ENCODE measurements around the gene RASSF8.

Gene RASSF8, protein sequence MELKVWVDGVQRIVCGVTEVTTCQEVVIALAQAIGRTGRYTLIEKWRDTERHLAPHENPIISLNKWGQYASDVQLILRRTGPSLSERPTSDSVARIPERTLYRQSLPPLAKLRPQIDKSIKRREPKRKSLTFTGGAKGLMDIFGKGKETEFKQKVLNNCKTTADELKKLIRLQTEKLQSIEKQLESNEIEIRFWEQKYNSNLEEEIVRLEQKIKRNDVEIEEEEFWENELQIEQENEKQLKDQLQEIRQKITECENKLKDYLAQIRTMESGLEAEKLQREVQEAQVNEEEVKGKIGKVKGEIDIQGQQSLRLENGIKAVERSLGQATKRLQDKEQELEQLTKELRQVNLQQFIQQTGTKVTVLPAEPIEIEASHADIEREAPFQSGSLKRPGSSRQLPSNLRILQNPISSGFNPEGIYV

DNA sequence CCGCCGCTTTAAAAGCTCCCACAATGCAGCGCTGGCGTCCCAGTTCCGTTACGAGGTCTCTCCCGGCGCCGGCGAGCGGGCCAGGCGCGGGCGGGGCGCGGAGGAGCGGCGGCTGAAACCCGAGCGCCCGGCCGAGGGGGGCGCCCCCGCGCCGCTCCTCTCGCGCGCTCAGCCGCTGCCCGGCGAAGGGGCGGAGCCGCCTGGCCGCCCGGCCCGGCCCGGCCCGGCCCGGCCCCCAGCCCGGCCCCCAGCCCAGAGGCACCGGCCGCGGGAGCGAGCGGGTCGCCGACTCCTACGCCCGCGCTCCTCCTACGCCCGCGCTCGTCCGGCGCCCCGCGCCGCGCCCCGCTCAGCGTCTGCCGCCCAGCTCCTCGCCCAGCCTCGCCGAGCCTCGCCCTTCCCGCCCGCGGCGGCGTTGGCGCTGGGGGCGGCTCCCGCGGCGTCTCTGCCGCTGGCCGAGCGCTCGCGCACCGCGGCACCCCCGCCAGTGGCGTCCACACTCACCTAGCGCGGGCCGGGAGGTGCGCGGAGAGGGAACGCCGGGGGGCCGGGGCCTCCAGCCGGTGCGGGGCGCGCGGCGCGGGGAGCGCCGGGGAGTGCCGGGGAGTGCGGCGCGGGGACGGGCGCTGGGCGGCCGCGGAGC, at the start of gene RASSF8:
Gene RASSF8 (plus strand): TSS at position 255 of the 643 bp plus-strand sequence. CDS start 96,662 bp downstream, outside the sequence.
- DNase-seq = peak; percentile 83

DNA sequence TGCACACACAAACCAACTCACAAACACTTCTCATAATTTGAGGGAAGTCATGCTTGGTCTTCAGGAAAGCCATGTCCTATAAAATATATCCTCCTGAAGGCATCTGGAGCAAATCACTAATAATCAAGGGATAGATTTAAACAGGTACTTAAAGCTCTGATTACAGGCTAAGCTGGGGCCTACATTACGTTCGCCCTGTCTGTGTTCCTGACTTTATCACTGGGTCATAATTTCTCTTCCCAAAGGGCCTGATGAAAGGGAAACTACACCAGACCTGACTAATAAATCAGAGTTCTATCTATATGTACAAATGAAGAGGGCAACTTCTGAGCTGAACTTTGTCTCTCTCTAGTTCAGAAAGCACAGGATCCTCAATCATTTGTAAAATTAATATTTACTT, 43.9 kb upstream of the RASSF8 start:
- DNase-seq = no peak

DNA sequence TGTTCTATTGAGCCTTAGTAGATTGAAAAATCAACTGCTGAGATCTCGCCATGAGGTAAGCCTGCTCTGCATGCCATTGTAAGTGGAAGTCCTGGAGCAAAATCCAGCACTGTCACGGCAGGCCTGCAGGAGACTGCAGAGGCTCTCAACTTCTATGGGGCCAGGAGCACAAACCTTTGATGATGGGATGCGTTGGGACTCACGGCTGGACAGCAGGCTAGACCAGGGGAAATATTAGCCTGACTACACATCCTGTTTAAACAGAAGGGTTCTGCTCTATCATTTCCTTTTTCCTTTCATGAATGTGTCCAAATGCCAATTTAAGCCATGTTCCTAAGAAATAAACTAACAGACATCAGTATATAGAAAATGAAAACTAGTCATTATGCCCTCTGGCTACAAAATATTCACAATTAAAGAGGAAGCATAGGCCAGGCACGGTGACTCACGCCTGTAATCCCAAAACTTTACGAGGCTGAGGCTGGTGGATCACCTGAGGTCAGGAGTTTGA, 33.9 kb upstream of the RASSF8 start:
- no peak for DNase-seq

DNA sequence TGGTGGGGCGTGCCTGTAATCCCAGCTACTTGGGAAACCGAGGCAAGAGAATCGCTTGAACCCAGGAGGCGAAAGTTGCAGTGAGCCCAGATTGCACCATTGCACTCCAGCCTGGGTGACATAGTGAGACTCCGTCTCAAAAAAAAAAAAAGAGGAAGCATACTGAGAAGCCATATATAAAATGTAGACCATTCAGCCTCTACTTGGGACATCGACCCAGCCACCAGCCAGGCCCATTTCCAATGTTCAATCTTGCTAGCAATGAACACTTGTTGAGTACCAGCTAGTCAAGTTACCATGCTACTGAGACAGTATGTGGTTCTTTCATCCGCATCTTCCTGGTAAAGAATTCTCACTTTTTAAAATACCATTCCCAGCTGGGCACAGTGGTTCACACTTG, 33.4 kb upstream of the RASSF8 start:
- no peak for DNase-seq

DNA sequence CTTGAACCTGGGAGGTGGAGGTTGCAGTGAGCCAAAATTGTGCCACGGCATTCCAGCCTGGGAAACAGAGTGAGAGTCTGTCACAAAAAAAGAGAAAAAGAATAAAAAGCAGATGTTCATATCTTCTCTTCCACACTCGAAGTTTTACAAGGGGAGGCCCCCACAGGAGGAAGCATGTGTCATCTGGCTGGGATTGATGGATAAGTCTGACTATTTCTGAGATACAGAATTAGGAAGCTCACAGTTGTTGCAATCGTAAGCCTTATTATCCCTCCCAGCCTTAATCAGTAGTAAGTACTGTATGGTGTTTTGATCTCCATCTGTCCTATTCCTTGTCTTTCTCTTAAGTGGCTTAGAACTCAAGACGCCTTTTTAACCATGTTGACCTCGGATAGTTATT, 31.9 kb upstream of the RASSF8 start:
- DNase-seq = peak; percentile 18

DNA sequence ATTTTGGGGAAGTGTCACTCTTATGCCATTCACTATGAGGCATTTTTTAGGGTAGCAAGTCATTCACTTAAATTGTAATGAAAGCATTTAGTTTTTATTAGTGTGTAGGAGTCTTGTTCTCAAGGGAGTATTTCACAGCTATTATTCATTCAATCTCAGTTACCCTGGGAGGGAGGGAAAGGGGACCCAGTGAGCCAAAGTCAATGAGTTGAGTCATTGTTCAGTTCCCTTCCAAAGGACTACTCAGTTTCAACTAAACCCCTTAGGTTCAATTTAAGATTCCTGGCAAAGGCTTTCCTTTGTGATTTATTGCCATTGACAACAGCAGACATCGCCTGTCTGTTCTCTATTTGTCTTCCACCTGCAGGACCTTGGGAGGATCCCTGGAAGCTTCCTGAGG, 29.3 kb upstream of the RASSF8 start:
- peak; percentile 60 for DNase-seq

DNA sequence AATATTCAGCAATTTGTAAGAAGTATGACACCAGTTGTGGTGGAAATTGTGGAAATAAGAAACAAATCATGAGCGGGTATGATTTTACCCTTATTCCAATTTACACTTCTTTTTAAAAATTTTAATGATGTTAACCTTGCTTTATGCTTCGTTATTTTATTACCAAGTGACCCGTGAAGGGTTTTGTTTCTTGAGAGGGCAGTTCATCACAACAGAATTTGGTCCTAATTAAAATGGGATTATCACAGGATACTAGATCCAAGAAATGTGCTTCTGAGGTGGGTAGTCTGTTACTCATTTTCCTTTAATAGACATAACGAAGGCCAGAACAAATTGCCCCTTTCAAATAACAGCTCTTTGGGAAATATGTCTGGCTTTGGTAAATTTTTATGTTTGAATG, 25.5 kb upstream of the RASSF8 start:
- no peak for DNase-seq

DNA sequence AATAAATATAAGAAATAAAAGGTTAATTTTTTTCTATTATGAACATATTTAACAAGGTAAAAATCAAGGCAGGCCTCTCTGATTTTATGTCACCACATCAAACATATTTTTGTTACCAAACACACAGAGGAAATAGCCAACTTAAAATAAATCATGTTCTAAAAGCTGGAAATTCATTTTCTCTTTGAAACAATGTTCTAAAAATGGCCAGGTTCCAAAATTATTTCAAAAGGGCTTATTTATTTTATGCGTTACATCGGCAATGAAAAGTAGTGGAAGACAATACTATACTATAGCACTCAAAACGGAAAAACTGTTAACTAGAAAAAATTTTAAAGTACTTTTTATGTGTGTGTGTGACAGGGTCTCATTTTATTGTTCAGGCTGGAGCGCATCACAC, 24.0 kb upstream of the RASSF8 start:
- DNase-seq = no peak

DNA sequence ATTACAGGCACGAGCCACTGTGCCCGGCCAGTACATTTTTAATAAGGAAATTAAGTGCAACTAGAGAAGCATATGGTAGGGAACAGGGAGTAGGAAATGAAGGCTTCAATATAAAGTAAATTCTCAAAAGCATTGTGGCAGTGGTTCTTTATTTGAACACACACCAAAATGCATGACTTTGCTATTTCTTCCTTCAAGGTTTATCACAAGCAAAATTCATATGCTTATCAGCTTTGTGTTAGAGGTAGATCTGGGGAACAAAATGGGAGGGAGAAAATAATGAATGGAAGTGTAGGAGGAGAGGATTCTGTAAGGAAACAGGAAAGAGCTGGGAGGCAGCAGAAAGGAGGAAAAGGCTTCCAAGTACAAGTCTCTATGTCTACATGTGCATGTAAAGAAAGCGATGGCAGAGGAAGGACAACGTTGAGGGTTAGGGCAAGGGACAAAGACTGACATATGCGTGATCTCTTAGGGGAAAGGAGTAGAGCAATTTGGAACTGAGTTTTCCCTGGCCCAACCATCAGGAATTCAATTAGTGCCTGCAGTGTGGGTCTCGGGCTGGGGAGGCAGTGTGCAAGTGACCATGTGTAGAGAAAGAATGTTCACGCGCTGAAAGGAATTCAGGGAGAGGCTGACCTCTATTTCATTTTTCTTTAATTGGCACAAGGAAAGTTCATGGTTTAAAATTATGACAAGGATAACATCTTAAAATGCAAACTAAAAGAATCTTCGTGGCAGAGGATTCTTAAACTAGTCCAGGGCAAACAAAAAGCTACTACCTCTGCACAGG, 22.9 kb upstream of the RASSF8 start:
- DNase-seq = no peak

DNA sequence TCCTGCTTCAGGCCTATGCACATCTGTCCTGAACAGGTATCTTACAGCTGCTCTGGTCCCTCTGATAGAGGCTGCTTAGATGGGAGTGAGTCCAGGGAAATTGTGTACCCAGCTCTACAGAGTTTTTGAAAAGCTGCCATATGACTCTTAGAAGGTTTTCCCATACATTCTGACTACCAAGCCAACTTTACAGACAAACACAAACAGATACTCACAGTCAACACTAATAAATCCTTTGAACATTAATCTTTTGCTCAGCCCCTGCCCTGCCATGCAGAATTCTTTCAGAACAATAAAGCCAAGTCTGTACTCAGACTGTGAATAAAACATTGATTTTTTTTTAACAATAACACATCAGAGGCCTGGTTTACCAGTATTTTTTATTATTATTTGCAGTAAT, 21.4 kb upstream of the RASSF8 start:
- DNase-seq = no peak

DNA sequence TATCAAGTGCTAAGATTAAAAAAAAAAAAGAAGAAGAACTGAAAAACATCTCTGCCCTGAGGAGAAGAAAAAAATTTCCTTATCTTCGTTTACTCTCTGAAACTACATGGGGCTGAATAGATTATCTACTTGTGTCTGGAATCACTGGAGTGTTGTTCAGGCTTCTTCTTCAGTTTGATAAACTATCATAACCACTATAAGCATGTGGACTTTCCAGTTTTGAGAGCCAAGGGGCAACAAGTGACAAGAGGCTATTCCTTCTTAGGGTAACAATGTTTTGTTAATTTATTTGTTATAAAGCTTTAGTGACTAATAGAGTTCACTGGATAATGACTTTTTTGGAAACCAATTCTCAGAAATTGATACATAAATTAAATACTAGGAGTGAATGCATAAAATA, 19.9 kb upstream of the RASSF8 start:
- DNase-seq = no peak

DNA sequence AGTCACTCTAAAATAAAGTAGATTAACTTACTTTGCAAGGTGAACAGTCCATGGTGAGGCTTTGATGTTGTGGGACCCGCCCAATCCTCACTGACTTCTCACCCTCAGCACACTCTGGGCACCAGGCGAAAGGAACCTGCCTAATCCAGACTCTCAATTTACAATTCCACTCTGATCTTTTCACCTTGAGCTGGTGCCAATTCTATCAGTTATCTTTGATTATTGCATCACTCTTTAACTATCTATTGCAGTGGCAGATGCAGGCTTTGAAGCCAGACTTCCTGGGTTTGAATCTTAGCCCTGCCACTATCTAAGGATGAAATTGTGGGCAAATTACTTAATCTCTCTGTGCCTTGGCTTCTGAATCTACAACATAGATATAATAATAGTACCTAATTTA, 18.9 kb upstream of the RASSF8 start:
- DNase-seq = no peak

DNA sequence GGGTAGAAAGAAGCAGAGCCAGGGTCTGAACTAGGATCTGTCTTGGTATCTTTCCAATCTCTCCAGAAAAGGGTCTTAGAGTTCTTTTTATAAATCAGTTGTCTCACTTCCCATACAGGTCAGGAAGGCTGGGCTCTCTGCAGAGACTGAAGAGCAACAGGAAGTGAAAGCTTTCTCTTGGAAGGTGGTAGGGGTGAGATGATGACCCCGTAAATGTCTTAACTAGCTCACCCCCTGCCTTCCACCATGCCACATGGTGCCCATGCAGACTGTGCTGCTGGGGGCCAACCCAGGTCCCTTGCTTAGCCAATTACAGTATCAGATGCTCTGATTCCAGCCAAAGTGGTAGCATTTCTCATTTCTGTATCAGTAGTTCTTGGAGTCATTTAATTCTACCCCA, 17.6 kb upstream of the RASSF8 start:
- DNase-seq = no peak

DNA sequence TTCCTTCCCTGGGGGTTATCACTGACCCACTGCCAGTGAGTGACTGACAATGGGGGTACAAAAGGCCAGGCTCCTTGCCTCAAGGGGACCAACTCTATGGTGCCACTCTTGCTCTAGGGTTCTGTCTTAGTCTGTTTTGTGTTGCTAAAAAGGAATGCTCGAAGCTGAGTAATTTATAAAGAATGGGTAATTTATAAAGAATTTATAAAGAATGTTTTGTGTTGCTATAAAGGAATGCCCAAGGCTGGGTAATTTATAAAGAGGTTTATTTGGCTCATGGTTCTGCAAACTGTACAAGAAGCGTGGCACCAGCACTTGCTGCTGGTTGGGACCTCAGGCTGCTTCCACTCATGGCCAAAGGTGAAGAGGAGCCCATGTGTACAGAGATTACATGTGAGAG, 15.8 kb upstream of the RASSF8 start:
- DNase-seq = peak; percentile 25

DNA sequence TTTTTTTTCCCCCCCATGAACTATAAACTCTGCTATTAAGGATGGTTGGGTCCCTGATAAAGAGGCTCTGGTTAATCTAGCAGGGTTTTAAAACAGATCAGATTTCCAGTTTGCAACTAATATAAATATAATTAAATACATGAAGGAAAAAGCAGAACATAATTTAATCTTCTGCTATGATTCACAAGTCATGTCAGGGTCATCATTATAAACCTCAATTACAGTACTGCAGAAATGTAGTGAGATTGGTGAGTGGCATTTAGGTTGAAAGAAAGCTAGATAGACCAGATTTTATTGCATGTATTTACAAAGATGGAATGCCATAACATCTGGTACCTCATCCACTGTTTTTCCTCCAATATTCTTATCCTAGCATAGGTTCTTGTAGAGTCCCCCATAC, 14.5 kb upstream of the RASSF8 start:
- DNase-seq = no peak

DNA sequence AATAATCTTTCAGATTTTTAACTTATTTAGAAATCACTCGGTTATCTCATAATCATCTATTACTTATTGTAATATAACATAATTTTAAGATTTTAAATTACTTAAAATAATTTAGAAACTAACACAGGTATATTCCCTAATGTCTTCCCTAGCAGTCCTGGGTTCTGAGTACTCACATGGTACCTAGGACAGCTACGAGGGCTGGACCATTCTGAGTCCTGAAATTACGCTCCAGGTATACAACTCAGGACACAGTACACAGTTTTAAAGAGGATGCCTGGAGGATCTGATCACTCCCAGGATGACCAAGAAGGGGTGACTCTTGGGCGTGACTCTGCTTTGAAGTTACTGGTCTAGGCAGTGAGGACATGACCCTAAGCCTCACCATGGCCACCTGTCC, 9.1 kb upstream of the RASSF8 start:
- no peak for DNase-seq

DNA sequence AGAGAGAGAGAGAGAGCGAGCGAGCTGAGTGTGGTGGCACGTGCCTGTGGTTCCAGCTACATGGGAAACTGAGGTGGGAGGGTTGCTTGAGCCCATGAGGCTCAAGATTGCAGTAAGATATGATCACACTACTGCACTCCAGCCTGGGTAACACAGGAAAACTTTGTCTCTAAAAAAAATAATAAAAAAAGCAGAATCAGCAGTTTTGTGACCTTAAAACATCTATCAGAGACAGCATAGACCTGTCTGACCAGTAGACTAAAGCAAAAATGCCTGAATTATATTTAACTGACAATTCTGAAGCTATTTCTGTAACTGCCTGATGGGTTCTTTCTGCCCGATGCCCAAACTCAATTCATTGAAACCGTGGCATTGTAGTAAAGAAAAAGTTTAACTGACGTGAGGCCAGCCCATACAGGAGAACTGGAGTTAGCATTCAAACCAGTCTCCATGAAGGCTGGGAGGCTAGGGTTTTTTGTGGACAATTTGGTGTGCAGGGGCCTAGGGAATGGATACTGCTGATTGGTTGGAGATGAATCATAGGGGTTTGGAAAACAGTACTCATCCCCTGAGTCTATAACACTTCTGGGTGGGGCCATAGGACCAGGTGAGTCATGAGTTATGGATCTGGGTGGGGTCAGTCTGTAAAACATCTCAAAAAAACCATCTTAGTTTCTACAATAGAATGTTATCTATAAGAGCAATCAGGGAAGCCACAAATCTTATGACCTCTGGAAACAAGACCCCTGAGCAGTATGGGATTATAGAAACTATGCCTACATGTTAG, 8.0 kb upstream of the RASSF8 start:
- no peak for DNase-seq

DNA sequence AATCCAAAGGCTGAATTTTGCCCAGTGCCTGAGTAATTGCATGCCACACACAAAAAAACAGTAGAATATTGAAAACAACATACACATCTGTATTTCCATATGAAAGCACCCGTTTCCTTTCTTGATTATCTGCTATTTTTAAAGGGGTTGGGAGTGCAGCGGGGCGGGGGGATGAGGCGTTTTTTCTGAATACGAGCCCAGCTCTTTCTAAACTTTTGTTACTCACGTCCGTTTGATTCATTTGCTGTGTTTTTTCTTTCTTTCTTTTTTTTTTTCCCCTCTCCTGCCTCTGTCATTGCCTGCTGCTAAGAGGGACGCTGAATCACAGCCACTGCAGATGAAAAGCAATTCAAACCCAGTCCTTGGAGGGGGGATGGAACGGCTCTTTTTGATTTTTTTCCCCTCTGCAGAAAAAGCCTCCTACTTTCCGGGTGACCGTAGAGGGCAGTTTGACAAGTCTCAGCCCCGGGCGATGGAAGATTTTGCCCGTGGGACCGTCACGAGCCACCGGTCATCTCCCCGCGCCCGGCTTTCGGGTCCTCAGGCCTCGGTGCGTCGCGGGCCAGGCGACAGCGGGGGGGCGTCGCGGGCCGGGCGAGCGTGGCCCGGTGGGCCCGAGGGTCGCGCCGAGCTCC, 572 bp upstream of the RASSF8 start:
- DNase-seq = peak; percentile 86

DNA sequence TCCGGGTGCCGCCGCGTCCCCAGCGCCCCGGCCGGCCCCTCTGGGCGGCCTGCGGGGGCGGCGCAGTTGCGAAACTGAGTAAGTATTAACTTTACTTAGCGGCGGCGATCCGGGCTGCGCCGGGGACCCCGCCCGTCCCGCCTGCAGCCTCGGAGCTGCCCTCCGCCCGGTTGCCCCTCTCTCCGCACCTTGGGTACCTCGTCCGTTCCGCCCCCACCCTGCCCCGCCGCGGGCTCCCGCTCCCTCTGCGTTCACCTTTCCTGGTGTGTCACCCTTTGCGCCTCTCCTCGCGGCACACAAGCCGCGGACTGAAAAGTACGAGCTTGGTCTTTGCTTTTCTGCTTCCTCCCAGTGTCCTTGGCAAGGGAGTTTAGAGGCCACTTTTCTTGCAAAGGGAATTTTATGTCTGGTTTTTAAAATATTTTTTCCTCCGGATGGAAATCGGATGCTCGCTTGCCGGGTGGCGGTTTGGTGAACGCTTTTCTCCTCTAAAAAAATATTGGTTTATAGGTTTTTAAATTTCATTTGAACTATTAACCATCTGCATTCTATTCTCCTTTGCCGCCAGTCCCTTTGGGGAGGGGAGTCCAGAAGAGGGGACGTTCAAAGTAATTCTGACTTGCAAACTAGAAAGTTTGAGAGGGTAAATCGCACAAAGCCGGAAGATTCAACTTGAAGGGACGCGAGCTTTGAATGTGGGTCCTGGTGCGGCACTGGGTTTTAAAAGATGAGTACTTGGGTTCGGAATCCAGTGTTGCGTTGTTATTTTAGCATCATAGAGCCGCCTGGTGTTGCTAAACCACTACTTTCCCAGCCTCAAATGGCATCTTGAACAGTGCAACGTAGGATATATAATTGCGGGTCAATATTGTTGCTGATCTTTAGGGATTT, 834 bp downstream of the RASSF8 start:
- peak; percentile 85 for DNase-seq

DNA sequence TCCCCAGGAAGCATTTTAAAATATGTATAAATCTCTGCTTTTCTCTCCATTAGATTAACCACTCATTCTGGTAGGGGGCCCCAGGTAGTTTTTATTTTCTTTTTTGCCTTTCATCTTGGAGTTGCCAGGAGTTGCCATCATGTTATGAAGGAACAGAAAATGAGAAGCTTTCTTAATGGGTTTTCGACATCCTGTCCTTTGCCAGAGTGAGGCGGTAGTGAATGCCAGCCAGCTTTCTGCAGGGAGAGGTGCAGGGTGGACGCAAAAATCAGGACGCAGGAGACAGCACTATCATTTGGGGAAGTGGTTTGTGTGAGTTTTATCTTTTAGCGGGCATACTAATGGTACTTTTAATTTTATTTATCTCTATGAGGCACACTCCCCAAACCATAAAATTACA, 1.7 kb downstream of the RASSF8 start:
- DNase-seq = peak; percentile 44

DNA sequence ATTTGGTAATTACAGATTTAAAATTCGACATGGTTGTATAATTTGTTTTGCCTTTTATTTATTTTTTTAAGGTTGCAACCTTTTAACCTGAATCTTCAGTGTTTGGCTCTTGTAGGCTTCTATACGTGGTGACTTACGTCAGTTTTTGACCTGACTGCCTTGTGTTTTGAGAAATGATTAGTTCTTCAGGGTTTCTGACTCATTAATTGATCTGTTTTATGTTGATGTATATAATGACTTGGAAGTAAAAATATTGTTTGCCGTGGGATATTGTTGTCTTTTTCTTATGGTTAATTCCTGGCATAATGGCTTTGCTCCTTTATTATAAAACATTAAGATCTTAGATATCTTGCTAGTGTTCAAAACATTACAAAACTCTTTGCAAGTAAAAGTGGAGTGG, 2.5 kb downstream of the RASSF8 start:
- DNase-seq = no peak

Data from fibroblast of skin of right quadriceps (primary cell).